GM21619 (cell line): ENCODE data around the gene MCF2L2.
"Not testable (repeated sequence)": the region's sequence is repeated elsewhere in the genome, so short reads cannot be mapped to it uniquely, and the experiment has no call there.

Source experiments
- ATAC-seq: cut with Tn5 transposase; IDR thresholded peaks from one replicate; pipeline ENCODE4 v1.9.1; 2021; ENCODE audit not compliant: unreplicated experiment

The MCF2L2 gene

DNA sequence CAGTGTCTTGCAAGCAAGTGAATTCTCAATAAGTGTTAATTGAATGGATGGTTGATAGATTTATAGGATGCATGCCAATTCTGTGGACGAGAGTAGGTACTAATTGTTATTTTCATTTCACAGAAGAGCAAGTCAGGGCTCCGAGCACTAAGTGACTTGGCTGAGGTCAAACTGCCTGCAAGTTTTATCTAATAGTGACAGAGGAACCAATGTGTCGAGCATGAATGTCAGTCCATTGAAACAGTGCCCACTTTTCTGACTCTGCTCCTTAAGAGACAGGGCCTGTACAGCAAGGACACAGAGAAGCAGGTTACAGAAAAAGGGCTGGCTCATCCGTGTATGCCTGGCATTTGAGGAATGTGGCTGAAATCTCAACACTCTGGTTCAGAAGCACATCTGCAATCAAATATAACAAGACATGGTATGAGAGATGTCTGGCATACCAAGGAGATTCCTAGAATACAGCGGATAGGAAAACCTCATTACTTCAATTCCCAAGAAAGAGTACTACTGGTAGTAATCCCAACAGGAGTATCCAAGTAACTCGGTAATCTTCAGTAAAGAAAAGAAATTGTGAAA is 181.3 kb downstream of the MCF2L2 start:
- no peak for ATAC-seq

DNA sequence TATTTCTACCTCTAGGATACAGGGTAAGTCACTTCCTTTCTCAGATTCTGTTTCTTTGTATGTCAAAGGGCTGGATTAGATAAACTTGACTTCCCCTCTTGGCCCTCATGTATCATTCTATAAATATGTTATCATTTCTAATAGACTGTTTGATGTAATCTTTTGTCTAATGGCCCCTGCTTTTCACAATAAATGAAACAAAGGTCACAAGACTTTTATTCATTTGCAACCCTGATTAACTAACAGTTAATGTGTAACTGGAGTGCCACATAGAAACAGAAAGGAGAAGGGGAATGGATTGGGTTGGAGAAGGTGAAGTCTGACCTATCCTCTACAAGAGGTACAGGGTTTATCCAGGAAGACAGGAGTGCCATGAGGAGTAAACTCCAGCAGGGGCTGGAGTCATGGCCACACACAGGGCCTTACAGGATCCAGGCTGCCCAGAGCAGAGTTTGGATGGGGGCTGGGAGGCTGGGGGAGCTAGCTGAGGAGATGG is 183.4 kb downstream of the MCF2L2 start:
- ATAC-seq, result no peak

DNA sequence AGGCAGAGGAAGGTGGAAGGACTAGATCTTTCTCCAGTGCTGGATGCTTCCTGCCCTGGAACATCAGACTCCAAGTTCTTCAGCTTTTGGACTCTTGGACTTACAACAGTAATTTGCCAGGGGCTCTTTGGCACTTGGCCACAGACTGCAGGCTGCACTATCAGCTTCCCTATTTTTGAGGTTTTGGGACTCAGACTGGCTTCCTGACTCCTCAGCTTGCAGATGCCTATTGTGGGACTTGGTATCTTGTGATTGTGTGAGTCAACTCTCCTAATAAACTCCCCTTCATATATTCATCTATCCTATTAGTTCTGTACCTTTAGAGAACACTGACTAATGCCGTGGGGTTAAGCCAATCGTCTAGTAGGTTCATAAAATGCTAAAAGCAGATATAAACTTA is 184.2 kb downstream of the MCF2L2 start:
- no peak for ATAC-seq

DNA sequence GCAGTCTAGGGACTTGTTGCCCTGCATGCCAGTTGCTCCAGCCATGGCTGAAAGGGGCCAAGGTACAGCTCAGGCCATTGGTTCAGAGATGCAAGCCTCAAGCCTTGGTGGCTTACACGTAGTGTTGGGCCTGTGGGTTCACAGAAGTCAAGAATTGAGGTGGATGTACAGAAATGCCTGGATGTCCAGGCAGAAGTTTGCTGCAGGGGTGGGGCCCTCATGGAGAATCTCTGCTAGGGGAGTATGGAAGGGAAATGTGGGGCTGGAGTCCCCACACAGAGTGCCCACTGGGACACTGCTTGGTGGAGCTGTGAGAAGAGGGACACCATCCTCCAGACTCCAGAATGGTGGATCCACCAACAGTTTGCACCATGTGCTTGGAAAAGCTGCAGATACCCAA is 186.0 kb downstream of the MCF2L2 start:
- ATAC-seq, result no peak

DNA sequence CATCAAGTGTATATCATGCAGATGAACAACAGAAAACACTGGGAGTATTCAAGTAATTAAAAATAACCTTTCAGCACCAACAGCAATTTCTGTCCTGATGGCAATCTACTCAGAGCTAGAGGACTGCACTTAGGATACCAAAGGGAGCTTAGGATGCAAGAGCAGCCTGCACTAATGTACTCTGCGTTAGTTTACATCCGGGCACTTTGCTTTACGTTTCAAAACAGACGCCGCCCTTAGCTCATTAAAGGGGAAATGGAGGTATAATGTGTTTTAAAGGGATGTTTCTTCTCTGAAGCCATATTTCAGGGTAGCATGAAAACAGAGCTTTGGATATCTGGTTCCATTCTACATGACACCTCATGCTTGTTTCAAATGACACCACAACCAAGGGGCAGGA is 189.4 kb downstream of the MCF2L2 start:
- no peak for ATAC-seq

DNA sequence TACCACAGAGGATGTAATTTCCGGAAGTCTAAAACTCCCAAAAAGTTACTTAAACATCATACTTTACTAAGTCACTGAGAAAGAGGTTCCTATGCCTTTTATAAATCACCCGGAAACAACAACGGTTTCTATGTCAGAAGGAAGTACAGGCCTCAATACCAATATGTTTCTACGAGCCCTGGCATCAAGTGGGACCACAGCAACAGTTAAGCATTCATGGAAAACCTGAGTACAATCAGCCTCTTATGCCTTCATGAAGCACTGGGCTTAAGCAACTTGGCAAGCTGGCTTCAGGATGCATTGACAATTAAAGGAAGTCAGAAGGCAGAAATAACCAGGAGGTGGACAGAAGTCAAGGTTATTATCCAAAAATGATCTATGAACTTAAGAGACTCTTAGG is 194.5 kb downstream of the MCF2L2 start:
- ATAC-seq, result no peak

DNA sequence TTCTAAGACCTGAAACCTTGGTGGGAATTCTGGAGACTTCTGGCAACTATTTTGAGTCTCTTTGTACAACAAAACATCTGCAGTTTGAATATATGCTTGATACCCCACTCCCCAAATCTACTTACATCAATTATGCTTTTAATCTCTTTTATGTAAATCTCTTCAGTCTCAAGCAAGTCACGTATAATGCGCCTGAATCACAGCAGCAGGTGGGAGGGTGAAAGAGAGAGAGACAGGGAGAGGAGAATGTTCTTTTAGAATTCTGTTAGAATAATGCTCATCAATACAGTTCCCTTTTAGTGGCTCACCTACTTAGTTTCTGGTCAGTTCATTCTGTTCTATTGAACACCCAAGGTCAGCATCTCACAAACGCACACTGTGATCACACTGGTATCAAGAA is 197.6 kb downstream of the MCF2L2 start:
- ATAC-seq, result no peak

DNA sequence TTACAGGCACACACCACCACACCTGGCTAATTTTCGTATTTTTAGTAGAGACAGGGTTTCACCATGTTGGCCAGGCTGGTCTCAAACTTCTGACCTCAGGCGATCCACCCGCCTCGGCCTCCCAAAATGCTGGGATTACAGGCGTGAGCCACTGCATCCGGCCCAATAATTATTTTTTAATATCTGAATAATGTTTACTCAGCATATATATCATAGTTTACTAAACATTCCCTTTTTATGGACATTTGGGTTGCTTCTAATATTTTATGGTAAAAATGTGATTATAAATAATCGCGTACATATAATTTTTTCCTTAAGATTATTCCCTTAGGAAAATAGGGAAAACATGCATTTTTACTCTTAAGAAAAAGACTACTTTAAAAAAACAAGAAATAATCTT is 198.2 kb downstream of the MCF2L2 start:
- not testable (repeated sequence) for ATAC-seq

DNA sequence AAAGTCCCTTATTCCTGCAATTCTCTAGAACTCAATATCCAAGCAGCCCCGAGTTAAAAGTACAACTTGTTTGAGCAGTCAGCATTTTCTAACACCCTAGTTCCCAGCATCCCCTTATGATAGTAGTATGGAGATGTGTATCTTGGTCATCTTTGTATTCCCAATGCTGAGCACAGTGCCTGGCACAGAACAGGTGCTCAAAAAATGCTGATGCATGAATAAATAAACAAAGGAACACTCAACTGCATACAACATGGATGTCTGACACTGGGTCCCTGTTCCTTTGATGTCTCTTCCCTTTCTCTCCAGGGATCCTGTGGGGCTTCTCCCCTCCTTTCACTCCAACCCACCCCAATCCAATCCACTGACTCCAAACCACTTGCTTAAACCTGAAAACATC is 199.2 kb downstream of the MCF2L2 start:
- no peak for ATAC-seq

DNA sequence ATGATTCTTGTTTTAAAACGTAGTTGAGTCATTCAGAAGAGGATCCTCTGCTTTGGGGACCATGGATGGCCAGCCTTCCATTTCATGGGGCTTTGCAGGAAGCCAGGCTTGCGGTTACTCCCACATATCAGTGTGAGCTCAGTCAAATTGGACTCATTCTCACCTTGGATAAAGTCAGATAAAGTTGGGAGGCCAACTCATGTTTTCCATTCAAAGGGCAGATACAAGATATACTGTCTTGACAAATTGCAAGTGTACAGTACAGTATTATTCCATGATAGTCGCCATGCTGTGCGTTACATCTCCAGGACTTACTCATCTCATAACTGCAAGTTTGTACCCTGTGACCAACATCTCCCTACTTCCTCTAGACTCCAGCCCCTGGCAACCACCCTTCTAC is 200.8 kb downstream of the MCF2L2 start:
- no peak for ATAC-seq

DNA sequence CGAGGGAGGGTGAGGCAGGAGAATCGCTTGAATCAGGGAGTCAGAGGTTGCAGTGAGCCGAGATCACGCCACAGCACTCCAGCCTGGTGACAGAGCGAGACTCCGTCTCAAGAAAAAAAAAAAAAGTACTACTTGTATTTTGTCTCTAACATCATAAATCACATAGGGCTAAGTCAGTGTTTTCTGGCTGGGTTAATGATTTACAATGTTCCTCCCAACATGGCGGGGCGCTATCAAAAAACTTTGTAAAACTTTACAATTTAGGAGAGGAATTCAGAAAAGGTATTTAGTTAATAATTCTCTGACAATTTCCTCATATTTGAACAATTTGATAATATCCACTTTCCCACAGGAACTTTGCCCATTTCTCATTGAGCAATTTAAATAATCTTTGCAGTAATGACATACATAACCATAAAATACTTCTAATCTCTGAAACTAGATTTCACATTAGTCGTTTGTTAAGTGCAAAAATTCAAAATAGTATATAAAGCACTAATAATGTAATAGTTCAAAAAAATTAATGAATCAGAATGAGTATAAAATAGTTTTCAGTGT is 202.0 kb downstream of the MCF2L2 start:
- ATAC-seq, result no peak

DNA sequence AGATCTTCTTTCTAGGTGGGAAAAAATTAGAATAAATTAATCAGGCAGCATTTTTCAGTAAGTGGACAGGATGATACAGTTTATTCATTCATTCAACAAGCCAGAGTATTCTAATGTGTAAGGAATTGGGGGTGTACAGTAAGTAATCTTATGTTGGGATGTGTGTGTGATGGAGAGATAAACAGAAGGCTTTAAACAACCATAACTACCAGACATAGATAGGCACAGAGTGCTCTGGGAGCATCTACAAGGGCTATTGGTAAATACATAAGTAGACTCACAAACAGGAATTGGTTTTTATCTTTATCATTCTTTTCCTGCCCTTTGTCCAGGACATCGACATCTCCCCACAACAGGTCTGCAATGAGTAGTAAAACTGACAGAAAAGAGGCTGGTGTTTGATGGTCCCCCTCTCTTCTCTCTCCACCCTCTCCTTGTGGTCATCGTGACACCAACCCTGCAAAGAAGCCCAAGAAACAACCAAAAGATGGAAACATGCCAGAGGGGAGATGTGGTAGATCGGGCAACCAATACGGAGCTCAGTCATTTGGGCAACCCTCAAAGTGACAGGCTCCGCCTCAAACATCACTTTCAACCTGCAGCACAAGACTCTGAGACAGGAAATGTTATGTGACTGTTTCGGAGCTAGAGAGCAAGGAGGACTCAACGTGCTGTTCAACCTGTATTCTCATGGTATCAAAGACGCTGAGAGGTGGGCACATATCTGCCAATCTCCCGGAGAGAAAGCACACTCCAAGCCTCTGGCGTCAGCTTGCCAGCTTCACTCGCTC is 204.0 kb downstream of the MCF2L2 start:
- no peak for ATAC-seq

DNA sequence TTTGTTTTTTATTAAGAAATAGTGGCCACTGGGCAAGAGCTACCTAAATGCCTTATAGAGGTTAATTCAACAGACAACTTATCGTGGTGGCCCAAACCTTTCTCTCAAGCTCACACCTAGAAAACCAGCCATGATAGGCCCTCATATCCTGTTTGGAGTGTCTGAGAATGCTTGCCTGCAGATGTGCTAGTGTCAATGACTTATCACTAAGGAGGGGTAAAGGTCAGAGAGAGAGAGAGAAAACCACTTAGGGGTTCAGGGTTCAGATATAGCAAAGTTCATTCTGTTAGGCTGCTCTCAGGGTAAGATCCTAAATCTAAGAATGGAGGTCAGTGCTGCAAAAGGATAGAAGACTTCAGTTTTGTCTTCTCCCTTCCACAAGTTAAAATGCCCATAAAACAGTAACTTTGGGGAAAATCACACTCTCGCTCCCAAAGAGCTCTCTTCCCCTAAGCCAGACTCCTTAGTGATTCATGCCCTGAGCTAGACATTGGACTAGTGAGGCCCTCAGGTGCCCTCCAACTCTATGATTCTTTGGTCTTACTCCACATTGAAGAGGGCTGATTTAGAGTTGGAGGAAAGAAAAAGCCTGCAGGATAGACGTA is 205.7 kb downstream of the MCF2L2 start:
- ATAC-seq, result no peak

DNA sequence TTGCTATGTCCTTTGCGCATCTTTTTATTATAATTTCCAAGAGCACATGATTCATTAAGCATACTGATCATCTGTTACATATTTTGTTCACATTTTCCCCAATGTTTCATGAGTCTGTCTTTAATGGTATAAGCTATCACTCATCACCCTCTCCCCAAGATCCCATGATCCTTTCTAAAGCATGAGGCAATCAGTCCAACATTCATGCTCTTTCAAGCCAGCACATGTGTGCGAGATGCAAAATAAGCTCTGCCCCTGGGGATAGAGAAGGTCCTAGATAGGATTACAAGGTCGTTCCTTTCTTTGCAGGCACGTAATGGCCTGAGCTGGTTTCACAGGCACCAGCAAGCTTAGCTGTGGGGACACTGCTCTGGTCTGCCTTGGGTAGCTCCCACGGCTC is 207.6 kb downstream of the MCF2L2 start:
- ATAC-seq, result no peak

DNA sequence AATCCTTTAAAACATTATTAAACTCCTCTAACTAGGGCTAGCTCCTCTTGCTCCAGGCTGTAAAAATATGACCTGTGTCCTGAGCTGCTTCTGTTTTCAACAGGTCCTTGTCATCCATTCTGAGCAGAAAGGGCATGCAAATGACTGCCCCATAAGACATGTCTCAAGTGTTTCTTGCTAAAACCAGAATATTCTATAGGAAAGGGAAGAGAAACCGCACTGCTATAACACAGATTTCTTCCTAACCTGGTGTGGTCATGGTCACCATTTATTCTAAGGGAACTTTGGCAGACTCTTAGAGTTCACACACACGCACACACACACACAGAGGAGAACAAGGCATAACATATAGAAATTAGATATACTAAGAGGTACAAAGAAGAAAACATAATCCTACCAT is 209.6 kb downstream of the MCF2L2 start:
- ATAC-seq, result no peak

DNA sequence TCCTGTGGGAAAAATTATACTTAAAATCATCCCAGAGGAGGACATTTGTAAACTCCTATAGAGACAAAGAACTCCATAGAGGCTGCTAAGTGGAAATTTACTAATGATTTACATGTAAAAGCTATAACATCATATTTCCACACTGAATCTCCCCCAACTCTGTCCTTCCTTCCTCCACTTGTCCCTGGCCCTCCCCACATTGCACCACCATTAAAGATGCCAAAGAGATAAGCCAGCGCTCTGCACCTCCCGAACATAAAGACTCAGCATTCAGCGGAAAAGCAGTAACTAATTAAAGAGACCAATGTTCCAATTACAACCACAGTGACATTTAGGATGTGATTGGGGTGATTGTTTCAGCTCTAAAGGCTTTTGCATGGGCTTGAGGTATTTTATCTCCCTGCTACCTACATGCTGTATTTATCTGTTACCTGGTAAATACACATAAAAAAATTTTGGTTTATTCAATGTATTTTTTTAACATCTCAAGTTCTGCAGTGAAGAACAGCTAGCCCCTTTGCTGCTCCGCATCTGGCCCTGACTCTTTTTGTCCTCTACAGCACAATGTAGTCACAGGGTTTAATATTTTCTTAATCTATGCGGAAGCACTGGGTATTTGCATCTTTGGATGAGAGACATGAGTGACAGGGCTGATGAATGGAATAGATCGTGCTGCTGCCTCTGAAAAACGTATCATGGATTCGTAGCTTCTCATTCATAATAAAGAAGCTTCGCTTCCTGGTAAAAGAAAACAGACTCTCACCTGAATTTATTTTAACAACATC is 210.7 kb downstream of the MCF2L2 start:
- no peak for ATAC-seq

DNA sequence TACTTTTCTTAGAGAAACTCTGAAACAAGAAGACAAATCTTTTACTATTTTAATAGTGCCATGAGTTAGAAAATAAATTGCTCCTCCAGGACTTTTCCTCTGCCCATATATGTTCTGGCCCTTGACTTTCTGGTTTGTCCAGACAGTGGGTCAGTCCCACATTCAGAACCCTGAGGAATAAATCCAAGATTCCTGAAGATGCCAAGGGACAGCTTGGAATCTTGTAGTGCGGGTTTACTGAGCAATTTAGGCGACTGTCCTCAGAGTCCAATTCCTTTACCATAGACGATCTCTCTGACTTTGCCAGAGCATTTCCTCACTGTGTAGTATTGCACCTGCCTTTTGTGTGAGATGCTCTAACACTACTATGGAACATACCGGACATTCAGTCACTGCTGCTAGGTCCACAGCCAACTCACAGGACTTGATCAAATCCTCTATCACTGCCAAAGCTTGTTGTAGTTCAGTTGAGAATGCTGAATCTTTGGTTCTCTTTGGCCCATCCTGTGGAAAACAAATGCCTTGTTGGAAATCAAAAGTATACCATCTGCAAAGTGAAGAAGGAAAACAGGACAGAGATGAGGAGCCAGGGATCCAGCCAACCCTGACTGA is 212.7 kb downstream of the MCF2L2 start:
- ATAC-seq, result no peak

DNA sequence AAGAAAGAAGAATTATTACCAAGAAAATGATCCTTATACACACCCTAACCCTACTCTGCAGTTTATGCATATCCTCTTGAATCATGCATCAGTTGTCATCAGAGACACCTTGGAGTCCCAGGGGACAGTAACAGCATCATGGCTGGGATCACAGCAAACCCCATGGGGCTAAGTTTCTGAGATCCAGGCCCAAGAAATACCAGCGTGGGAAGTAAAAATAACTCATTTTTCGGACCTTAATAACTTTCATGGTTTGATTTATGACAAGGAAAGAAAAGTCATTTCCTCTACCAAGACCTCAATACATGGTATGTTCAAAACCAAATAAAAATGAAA is 214.2 kb downstream of the MCF2L2 start:
- ATAC-seq, result no peak

DNA sequence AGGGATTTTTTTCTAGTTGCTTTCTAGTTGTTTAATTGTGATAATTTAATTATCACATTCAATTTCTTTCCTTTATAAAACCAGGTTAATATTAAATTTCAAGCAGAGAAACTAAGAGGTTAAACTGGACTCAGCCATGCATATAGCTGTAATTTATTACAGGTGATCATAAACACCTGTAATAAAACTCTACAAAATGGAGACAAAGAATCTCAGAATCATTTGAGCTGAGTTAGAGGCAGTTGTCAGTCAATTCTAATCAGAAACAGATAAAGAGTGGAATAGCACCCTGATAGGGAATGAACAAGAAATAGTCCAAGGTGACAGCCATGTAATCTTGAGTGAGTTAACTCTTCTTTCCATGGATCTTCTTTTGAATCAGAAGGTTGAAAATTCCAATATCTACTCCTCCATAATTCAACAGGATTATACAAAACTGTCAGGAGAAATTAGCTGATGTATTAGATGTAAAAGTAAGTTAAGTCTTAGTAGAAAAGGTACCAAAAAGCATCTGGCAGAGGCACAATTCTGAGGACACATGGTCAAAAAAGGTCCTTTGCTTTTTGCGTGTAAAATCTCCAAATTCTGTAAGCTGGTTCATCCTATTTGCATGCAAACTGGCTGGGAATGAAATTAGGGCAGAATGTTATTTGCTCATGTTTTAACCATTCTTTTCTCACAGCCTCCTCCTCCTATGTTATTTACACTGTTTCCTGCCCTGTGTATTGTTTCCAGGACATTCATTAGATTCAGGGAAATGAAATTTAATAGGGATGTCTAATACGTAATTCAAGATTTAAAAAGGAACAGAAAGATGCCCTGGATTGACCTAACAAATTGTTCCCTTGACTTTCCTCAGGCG is 214.8 kb downstream of the MCF2L2 start:
- ATAC-seq, result no peak

DNA sequence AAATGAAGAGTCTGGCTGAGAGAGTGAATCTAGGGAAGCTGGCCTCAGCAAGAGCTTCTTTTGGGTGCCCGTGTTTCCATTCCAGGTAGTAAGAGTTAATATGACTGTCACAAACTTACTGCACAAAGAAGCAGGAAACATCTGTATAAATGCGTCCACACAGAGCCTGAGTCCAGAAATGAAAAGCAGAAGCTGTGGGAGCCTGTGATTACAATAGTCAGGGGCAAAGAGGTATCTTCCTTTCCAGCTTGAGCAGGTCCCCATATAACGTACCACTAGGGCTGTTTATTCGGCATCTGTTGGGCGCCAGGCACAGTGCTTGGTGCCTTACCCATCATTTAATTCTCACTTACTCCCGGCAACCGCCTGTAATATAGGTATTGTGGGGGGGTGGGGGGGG is 215.9 kb downstream of the MCF2L2 start:
- ATAC-seq, result no peak
